CD4-positive, alpha-beta T cell treated with Interleukin-15 for 4 hours (primary cell): Measurements from ENCODE around the gene DENND1A.
"Not testable (repeated sequence)": the region's sequence is repeated elsewhere in the genome, so short reads cannot be mapped to it uniquely, and the experiment has no call there.

Experiments used
- DNase-seq: peaks from one replicate; pipeline ENCODE4 v3.0.0-alpha.2; 2020; ENCODE audit warnings: low spot score

Gene DENND1A

DNA sequence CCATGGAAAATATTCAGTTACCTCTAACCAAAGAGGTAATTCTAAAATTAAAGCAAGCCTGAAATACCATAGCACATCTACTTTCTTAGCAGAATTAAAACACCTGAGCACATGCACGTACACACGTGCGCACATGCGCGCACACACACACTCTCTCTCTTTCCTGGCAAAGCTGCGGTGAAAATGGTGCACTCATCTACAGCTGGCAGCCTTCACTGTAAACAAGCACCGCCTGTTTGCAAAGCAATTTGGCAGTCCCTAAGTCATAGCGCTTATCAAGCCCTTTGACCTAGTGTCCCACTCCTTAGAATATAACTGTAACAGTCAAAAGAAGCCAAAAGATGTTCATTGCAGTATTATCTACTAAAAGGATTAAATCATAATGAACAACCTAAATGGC is 278.7 kb downstream of the DENND1A start:
- no peak for DNase-seq

DNA sequence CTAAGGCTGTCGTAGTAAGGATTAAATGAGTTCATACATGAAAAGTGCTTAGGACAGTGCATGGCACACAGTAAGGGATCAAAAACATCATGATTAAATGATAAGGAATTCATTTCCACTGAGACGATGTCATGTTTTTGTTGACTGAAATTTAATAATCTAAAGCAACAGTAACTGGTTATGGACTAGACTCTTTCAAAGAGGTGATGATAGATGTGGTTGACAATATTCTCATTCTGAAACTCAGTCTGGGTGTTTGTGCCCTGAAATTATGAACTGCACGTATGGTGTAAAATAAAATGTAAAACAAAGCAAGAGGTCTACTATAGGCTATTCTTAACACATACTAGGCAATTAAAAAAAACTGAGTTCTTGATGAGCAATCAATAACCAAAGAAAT is 280.0 kb downstream of the DENND1A start:
- no peak for DNase-seq

DNA sequence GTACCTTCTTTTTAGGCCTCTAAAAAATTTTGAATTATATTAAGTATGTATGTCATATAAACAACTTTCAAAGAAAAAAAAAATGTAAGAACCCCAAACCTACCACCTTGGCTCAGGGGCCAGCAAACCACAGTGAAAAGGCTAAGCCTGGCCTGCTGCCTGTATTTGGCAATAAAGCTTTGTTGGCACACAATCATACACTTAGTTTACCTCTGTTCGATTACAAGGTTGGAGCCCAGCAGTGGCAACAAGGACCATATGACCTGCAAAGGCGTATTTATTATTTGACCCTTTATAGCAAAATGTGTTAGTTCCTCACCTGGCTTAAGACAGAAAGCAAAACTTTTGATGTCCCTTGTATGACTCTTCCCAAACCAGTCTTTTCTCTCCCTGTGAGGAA is 282.8 kb downstream of the DENND1A start:
- no peak for DNase-seq

DNA sequence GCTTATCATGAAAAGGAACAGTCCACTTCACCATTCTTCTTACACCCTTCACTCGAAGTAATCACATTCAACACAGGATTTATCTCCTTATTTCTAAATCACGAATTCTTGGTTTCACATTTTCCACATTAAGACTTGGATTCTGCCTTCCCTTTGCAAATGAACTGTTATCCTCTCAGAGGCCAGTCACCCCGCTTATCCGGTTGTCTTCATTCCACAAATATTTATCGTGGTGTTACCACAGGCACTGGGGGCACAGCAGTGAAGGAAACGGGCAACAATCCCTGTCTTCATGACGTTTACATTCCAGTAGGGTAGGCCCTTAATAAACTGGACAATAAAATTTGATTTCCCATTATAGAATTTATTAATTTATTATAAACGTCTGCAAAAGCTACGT is 284.2 kb downstream of the DENND1A start:
- DNase-seq: no peak

DNA sequence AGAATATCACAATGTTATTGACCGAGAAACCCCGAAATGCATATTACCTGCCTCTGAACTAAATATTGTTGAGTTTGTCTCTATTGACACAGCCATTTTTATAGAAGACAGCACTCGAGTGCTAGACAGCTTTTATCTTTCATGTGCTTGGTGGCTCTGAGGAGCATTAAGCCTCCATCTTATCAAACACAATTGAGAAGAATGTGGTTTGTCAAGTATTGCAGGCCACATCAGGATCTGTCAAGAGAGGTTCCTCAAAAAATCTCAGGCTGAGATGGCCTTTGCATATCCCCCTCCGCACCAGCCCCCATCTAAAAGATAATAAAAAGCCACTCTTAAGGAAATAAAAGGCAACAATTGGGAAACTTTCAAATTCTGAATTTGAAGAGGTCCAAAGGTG is 284.8 kb downstream of the DENND1A start:
- no peak for DNase-seq

DNA sequence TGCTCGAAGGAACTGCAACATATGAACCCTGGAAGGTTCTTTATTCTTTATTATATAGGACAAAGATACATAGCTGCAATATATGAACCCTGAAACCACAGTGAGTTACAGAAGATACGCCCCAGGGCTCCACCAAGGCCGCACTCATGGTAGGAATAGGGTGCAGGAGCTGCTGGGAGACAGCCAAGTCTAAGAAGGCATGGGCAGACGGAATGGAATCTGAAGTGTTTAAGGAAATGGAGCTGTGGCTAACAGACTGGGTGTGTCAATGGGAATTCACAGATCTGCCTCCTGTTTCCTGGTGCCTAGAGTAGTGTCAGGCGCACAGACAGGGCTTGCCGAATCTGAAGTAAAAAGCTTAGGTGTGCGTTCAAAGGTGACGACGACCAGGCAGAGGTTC is 286.4 kb downstream of the DENND1A start:
- no peak for DNase-seq

DNA sequence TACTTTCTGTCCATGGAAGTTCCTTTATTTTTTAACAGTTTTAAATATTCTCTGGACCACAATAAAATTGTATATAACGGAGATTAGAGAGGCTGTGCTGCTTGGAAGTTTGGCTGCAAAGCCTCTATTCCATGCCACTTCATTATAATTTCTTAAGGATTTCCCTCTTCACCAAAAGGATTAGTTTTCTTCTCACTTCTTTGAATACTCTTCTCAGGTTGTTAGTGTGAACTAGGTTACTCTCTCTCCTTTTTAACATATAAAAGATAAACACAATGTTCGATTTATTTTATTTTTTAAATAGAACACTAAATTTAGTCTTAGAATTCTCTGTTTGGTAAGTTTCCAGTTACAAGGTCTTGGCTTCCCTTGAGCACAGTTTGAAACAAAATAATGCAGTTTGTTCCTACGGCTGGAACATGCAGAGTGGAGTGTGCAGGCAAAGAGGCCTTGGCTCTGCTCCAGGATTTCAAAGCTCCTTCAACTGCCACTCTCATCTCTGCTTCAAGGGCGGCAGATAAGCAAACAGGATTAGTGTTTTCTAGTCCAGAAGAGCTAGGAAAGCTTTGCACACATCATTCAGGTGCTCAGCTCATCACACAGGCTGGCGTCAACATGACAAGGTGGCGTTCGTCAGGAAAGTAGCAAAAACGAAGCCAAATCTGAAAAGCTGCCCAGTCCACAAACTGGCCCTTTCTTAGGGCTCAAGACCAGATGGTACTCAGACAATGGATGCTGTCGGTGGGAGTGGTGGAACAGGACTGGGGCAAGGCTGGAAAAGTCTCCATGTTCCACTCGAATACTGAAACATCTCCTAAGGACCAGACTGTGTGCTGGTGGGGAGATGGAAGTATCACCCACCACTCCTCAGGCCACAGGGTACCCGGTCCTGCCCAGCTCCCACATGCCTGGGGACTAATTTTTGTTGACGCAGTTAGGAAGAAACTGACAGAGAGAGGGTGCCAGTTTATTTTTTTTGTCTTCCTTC is 287.3 kb downstream of the DENND1A start:
- no peak for DNase-seq

DNA sequence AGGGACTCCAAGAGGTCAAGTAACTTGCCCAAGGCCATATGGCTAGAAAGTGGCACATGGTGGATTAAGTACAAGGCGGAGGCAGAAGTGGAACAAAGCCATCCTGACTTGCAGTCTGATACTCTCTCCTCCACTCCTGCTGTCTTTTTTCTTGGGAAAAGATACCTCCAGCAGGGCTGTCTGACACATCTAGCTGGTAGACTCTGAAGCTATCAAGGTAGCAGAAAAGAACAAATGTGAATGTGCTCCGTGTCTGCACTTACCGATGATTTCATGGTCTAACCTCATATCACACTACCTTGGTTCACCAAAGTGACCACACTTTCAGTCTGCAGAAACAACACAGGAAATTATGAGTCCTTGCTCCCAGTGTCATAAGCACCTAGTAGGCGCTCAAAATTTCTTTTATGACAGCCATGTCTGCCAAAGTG is 289.1 kb downstream of the DENND1A start:
- no peak for DNase-seq

DNA sequence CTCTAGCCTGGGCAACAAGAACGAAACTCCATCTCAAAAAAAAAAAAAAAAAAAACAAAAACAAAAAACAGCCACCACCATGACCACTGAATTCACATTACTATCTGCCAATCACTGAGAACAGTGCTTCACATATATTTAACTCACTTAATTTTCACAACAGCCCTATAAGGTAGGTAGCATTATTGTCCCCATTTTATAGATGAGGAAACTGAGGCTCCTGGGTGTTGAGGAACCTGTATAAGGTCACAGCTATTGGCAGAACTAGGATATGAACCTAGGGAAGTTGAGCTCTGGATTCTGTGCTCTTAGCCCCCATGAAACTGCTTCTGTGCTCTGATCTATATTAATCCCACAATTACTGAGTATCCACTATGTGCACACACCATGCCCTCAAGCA is 290.2 kb downstream of the DENND1A start:
- no peak for DNase-seq

DNA sequence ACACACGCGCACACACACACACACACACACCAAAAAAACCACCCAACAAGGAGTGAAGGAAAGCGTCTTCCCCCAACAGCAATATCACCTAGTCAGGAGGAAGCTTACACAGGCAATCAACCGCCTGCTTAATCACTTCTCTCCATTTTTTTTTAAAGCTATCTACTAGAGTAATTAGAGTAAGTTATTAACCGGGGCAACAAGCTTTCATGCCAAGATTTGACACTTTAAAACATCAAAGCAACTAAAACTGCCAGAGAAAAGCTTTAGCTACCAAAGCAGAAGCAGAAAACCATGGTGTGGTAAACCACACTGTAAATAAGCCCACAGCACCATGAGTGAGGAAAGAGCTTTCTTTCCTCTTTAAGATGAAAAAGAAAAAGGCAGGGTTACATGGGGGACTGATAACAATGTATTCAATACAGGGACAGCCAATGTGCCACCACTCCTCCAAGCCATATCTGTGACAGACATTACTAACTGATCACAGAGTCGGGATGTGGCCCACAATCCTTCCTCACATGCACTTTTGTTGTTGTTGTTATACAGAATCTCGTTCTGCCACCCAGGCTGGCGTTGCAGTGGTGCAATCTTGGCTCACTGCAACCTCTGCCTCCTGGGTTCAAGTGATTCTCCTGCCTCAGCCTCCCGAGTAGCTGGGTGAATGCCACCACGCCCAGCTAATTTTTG is 291.8 kb downstream of the DENND1A start:
- peak; percentile 22 for DNase-seq

DNA sequence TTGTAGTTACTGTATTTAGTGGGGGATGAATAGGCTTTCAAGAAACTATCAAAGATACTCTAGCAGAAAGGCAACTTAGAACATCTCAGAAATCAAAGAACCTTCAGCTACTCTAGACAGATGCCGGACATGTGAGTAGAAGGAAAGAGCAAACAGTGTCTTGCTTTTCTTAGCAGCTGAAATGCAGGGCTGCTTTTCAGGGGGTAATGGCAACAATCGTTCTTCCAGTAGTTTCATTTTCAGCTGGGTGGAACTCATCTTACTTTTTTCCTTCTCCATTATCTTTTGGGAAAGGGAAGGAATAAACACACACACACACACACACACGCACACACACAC is 292.4 kb downstream of the DENND1A start:
- no peak for DNase-seq

DNA sequence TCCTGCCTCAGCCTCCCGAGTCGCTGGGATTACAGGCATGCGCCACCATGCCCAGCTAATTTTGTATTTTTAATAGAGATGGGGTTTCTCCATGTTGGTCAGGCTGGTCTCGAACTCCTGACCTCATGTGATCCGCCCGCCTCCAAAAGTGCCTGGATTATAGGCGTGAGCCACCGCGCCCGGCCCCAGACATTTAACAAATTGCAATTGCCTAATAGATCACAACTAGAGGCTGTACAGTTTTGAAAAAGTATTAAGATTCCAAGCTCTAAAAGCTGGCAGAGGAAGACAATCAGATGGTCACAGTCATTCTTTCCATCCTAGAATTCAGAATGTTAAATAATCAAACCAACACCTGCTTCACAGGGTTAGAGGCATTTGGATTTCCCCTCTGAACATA is 293.1 kb downstream of the DENND1A start:
- not testable (repeated sequence) for DNase-seq

DNA sequence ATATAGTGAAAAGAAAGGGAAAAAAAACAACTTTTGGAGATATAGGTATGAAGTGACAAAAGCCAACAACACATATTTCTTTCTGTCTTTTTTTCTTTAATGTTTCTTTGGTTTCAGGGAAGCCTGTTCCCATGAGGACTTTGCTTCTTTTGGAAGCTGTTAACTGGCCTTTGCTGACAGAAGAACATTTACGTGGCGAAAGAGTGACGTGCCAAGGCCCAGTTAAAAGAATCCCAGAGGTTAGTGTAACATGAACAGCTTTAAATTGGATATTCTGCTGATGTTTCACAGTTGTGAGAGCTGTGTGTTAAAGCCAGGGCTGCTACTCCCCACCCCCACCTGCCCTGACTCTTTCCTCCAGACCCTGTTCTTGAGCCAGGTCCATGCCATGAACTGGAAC is 298.1 kb downstream of the DENND1A start:
- DNase-seq: no peak

DNA sequence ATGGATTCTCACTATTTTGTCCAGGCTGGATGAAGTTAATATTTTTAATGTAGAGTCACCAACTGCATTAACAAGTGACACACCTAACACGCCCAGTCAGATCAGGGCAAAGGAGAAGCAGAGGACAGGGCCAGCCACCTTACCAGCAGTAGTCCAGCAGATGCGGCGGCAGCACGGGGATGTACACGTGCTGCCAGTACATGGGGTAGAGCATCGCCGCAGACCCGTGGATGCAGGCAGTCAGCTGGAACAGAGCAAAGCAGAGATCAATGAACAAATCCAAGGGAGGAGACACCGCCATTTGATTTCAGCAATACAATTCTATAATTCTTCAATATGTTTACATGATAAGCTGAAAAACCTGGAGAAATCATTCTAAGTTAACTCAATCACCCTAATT is 299.7 kb downstream of the DENND1A start:
- DNase-seq: no peak

DNA sequence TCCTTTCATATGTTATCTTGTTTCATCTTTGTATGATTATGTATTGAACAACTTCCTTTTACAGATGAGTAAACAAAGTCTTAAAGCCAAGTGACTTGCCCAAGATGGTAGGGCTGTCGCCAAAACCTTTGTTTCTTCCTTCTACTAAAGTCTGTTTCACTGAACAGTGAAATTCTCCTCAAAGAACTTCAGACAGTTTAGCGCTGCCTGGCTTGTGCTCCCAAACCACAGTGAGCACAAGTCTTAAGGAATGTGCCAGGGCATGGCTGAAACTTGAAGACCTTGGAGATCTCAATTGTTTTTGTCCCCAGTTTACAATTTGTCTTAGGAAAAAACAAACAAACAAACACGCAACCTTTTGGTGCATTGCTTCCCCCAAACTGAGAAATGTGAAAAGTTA is 300.4 kb downstream of the DENND1A start:
- DNase-seq: no peak

DNA sequence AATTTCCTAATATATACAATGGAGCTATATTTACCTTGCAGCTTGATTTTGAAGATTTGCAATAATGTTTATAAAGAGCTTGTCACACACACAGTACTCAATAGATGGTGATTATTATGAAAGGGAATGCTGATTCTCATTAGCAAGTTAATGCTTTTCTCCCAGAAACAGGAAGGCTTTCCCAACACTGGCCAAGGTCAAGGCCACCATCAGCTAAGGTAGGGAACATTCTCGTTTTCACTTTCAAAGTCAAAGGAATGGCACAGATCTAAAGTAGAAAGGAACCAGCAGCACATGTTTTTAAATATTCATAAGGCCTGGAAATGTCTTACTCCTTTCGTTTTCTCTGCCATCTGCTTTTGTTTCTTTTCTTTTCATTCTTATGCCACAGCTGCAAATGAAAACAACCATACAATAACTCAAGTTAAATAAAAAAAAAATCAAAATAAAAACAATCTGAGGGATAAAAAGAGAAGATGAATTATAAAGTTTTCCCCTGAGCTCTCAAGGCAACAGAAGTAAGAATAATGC is 307.1 kb downstream of the DENND1A start:
- DNase-seq: no peak

DNA sequence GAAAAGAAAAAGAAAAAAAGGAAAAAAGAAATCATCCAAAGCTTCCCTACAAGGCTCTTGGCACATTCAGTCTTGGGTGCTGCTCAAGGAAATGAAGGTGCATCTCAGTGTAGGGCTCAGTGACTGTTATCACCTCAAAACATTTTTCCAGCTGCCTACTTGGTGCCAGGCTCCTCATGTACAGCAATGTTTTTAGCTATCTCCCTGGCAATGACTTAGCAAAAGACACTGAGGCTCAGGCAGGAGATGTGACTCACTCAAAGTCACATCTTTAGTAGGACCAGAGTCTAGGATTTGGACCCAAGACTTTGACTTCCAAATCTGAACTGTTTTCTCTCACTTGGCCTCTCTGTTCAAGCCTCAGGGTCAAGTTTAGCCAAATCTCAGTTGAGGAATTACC is 309.7 kb downstream of the DENND1A start:
- DNase-seq: no peak

DNA sequence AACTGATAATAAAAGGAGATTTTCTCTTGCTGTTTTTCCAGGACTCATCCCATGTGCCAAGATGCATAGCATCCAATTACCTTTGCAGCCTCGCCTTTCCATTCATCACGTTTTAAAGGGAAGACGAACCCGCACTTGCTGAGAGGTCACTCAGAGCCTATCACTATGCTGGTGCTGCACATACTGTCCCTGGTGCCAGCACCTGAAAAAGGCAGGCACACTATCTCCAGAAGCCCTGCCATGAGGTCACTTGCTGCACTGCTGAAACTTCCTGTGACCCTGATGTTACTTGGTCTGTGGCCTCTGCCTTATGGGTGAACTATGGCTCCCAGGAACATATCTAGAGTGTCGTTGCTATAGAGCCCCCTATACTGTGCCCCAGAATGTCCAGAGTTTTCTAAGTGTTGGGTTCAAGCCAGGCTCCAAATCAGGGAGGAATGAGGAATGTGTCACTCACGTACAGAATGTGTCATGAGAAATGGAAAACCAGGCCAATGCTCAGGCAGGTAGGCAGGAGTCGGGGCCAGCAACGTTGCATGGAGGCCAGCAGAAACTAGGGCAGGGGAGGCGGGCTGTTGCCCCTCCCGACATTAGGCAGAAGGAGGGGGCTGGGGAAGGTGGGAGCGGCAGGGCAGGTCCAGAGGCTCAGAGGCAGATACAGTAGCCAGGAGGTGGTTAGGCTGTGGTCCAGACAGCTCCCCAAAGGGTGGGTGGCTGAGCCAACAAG is 311.8 kb downstream of the DENND1A start:
- no peak for DNase-seq

DNA sequence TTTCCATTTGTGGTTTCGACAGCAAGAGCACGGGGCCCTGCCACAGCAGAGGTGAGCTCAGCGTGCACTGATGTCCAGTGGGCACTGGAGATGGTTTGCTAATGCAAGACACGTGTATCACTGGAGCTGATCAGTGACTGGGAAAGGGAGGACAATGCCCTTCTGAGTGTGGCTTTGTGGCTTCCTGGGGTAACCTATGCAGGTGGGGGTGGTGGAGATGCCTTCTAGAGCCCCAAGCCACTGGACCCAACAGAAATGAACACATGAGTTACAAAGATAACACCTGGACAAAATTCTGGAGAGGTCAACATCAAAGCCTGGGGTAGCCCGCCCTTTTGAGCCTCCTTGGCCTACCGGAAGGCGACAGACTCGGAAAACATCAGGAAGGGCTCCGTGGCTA is 312.6 kb downstream of the DENND1A start:
- DNase-seq: no peak

DNA sequence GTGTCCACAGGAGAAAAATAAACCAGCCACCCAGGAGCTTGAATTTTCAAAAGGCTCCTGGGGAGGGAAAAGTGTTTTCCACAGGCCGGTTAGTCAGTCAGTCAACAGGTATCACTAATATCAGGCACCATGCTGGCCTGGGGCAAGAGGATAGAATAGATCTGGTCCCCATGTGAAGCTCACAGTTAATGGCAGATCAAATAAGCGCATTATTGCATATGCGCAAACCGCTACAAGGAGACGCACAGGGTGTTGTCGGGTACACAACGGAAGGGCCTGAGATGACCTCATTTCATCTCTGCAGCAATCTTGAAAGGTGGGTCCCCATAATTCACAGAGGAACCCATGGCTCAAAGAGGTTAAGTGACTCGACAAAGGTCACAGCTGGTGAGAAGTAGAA is 313.2 kb downstream of the DENND1A start:
- no peak for DNase-seq

DNA sequence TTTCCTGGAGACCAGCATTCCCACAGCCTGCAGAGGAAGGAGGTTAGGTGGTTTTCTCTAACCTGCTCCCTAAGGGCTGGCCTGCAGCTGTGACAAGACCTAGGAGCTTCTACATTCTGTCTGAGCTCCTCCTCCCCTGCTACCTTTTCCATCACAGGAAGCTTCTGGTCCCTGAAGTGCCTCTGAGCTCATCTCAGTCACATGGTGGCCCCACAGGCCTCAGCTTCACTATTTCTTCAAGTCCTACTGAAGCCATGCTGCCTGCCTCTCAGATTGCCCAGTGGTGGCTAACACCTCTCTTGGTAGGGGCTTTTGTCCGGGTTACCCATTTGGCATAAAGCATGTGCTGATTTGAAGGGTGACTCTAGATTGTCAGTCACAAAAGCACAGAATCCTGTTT is 314.5 kb downstream of the DENND1A start:
- no peak for DNase-seq
